RWPE2 (cell line): ENCODE measurements around the gene MMP7.

Source experiments
- ATAC-seq: fragments of 200-7000 bp; cut with Tn5 transposase; 3 replicates; pipeline ENCODE4 v1.9.1; 2021; ENCODE audit warnings: low read depth
- DNase-seq: peaks from one replicate; pipeline ENCODE4 v3.0.0-alpha.2; 2020; ENCODE audit warnings: low spot score
- H3K27ac ChIP-seq: fragments of 450-650 bp; 2 replicates; pipeline ENCODE4 v1.5.1; 2017; ENCODE audit warnings: mild to moderate bottlenecking; ENCODE audit not compliant: poor library complexity, severe bottlenecking
- H3K27me3 ChIP-seq: fragments of 250-450 bp; sonication (Bioruptor Pico); 2 replicates; pipeline ENCODE4 v1.5.1; 2021; ENCODE audit warnings: mild to moderate bottlenecking, moderate library complexity; ENCODE audit not compliant: insufficient read depth, poor library complexity, severe bottlenecking
- H3K36me3 ChIP-seq: fragments of 250-450 bp; sonication (Bioruptor Pico); 2 replicates; pipeline ENCODE4 v1.5.1; 2020; ENCODE audit warnings: low read depth, mild to moderate bottlenecking, moderate library complexity
- H3K4me1 ChIP-seq: fragments of 250-450 bp; sonication (Bioruptor Pico); 2 replicates; pipeline ENCODE4 v1.5.1; 2021; ENCODE audit warnings: mild to moderate bottlenecking, moderate library complexity; ENCODE audit not compliant: insufficient read depth, poor library complexity, severe bottlenecking
- H3K4me3 ChIP-seq: fragments of 250-450 bp; sonication (Bioruptor Pico); 2 replicates; pipeline ENCODE4 v1.5.1; 2021; ENCODE audit warnings: mild to moderate bottlenecking, moderate library complexity; ENCODE audit not compliant: severe bottlenecking
- H3K9me3 ChIP-seq: fragments of 250-450 bp; sonication (Bioruptor Pico); 2 replicates; pipeline ENCODE4 v1.5.1; 2021; ENCODE audit warnings: mild to moderate bottlenecking, moderate library complexity; ENCODE audit not compliant: severe bottlenecking
- CTCF ChIP-seq: fragments of 450-650 bp; IDR thresholded peaks from one replicate; pipeline ENCODE4 v1.5.1; 2017; ENCODE audit warnings: mild to moderate bottlenecking, moderate library complexity; ENCODE audit not compliant: poor library complexity, severe bottlenecking

Gene MMP7

GRCh38 chr11:102552447-102553194, 22.1 kb upstream of the MMP7 start:
- no peak for DNase-seq
- Histone ChIP-seq H3K27me3 (no peaks in the 10 kb centered on the region), H3K27ac (no peak overlapping the region), H3K36me3 (no peaks in the 10 kb centered on the region), H3K4me1 (peaks cover 5% of the 10 kb centered on the region), H3K9me3 (no peaks in the 10 kb centered on the region), H3K4me3 (no peak overlapping the region)
- no peak for TF ChIP-seq CTCF
- peak; percentile 54; the same call in 2 of the 3 replicates for ATAC-seq

GRCh38 chr11:102552020-102552419, 21.5 kb upstream of the MMP7 start:
- H3K4me3 ChIP-seq, result no peak overlapping the region
- H3K27me3 ChIP-seq, result no peaks in the 10 kb centered on the region
- no peaks in the 10 kb centered on the region for H3K36me3 ChIP-seq
- DNase-seq, result no peak
- H3K4me1 ChIP-seq, result peaks cover 5% of the 10 kb centered on the region
- H3K27ac ChIP-seq, result no peak overlapping the region
- TF ChIP-seq CTCF, result no peak
- no peaks in the 10 kb centered on the region for H3K9me3 ChIP-seq
- peak; percentile 17; the same call in 1 of the 3 replicates for ATAC-seq

- Histone ChIP-seq H3K4me3 (no peak overlapping the region), H3K27ac (no peak overlapping the region), H3K27me3 (no peaks in the 10 kb centered on the region), H3K4me1 (peaks cover 5% of the 10 kb centered on the region), H3K9me3 (no peaks in the 10 kb centered on the region), H3K36me3 (no peaks in the 10 kb centered on the region)
- no peak for ATAC-seq
- TF ChIP-seq CTCF, result no peak
- DNase-seq, result no peak
Observed at GRCh38 chr11:102551169-102551781, 20.7 kb upstream of the MMP7 start.

GRCh38 chr11:102546923-102547471, 16.4 kb upstream of the MMP7 start:
- Histone ChIP-seq H3K36me3 (no peaks in the 10 kb centered on the region), H3K27ac (no peak overlapping the region), H3K27me3 (no peaks in the 10 kb centered on the region), H3K4me3 (no peak overlapping the region), H3K4me1 (no peaks in the 10 kb centered on the region), H3K9me3 (no peaks in the 10 kb centered on the region)
- no peak for DNase-seq
- no peak for ATAC-seq
- TF ChIP-seq CTCF, result no peak
